GM18520 (cell line): ENCODE data around the gene INSL3.
"Not testable (repeated sequence)": the region's sequence is repeated elsewhere in the genome, so short reads cannot be mapped to it uniquely, and the experiment has no call there.

Experiments
- ATAC-seq: cut with Tn5 transposase; IDR thresholded peaks from one replicate; pipeline ENCODE4 v1.9.1; 2021; ENCODE audit not compliant: unreplicated experiment

The INSL3 gene

DNA sequence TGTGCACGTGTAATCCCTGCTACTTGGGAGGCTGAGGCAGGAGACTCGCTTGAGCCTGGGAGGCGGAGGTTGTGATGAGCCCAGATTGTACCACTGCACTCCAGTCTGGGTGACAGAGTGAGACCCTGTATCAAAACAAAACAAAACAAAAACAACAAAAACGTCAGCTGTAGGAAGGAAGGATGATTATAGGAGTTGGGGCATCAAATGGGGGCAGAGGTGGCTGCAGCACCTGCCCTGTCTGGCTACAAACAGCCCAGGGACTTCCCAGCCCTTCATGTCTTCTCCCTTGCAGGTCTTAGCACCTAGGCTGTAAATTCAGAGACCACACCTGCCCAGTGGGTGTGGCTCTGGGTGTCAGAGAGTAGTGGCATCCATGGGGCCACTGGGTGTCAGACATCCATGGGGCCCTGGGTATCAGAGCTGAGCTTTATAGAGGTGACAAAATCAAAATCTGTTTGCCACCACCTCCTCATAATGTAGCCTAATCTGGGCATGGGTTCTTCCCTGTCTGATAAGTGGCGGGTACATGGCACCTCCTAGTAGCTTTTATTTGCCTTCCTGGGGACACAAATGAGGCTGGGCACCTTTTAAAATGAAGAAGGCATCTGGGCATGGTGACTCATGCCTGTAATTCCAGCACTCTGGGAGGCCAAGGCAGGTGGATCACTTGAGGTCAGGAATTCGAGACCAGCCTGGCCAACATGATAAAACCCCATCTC, 31.1 kb downstream of the INSL3 start:
- ATAC-seq, result no peak

DNA sequence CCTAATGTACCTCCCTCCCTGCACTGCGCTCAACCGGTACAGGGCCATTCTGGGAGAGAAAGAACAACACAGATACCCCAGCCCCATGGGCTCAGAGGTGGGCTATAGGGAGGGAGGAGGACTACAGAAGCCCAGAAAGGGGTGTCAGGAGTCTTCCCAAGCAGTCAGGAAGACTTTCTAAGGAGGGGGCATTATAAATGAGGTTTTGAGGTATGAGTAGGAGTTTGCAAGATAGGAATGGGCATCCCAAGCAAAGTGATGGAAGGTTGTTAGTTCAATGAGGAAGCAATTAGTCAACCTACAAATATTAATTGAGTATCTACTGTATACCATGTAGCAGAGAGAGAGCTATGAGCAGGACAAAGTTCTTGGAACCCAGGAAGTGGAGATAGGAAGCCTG, 32.7 kb downstream of the INSL3 start:
- no peak for ATAC-seq

DNA sequence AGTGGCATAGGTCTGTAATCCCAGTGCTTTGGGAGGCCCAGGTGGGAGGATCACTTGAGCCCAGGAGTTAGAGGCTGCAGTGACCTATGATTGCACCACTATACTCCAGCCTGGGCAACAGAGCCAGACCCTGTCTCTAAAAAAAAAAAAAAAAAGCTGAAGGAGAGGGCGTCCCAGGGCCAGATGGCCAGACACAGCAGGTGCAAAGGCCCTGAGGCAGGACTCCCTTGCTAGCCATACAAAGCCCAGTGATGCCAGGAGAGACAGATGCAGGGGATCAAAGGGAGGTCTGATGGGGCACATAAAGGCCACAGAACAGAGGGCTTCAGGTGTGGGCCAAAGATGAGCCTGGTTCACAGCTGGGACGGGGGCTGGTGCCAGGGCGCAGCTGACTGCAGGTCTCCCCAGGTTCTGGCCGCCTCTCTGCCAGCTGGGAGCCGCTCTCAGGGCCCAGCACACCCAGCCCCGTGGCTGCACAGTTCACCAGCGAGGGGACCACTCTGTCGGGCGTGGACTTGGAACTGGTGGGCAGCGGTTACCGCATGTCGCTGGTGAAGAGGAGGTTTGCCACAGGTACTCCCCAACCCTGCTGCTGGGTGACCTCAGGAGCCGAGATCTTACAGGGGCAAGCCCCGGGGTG, 33.9 kb downstream of the INSL3 start:
- ATAC-seq, result no peak

DNA sequence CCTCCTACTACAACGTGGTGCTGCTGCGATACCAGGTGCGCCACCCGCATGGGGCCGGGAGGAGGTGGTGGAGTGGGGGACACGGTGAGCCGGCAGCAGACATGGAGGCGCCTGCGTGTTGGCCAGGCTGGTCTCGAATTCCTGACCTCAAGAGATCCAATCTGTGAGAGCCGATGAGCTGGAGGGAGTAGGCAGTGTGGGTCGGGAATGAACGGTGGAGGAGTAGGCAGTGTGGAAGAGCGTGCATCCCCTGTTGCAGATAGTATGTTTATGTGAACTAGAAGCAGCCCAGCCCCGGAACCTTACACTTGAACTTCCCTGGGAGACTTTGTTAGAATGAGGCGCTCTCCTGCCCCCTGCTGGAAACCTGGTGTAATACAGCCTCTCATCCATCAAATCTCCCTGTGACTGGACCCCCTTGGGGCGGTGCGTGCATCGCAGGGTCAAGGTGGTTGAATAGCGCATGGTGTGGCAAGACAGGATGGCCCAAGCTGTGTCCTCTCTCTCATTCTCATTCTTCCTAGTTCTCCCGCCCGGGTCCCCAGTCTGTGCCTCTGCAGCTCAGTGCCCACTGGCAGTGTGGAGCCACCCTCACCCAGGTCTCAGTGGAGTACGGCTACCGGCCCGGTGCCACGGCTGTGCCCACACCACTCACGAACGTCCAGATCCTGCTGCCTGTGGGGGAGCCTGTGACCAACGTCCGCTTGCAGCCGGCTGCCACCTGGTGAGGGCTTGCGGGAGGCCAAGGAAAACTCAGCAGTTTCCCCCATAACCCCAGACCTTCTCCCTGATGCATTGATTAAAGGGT, 36.9 kb downstream of the INSL3 start:
- ATAC-seq, result no peak

DNA sequence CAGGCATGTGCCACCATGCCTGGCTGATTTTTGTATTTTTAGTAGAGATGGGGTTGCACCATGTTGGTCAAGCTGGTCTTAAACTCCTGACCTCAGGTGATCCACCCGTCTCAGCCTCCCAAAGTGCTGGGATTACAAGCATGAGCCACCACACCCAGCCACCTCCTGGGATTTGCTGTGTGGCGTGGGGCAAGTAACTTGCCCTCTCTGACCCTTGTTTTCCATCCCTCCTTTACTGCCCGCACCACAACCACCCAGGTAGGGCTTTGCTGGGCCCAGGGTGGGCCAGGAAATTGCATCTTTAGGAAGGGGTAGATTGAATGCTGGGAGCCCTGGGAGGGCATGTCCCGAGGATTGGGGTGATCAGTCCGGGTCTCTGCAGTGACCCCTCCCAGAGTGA, 37.6 kb downstream of the INSL3 start:
- ATAC-seq, result not testable (repeated sequence)

DNA sequence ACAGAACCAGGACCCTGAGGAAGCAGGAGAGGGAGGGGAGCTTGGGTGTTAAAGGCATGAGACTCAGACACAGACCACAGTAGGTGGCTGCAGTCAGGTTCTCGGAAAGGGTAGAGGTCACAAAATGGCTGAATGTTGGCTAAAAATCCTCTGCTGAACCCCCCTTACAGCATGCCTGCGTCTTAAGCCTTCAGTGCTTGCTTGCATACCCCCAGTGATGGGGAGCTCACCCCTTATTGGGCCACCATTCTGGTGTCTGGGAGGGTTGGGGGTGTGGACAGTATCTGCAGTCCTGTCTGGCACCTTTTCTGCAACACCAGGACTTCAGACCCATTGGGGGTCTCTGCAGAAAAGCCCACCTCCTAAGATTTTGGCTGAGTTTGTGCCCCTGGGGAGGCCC, 40.5 kb downstream of the INSL3 start:
- ATAC-seq, result no peak

DNA sequence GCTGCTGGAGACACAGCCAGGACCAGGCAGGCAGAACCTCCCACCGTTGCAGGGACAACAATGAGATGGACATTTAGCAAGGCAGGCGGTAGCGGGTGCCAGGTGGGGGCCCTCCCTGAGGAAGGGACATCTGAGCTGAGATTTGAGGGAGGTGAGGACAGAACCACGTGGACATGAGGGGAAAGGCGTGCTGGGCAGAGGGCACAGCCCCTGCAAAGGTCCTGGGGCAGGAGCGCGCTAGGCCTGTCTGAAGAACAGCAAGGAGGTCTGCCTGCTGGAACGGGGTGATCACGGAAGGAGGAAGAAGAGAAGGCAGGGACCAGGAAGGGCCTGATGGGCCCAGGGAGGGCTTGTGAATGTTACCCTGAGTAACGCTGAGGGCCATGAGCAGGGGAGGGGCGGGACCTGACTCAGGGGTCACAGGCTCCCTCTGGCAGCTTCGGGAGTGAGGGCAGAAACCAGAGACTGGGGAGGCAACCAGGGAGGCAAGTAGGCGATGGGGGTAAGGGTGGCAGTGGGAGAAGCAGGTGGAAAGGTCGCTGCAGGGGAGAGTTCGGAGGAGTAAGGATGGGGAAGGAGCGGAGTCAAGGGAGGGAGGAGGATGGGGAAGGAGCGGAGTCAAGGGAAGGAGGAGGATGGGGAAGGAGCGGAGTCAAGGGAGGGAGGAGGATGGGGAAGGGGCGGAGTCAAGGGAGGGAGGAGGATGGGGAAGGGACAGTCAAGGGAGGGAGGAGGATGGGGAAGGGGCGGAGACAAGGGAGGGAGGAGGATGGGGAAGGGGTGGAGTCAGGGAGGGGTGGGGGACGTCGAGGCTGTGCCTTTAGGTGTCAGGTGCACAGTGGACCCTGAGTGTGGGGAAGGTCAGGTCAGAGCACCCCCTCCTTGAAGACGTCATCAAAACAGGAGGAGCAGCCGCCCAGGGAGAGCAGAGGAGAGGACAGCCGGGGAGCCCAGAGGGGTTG, 42.1 kb downstream of the INSL3 start:
- no peak for ATAC-seq

DNA sequence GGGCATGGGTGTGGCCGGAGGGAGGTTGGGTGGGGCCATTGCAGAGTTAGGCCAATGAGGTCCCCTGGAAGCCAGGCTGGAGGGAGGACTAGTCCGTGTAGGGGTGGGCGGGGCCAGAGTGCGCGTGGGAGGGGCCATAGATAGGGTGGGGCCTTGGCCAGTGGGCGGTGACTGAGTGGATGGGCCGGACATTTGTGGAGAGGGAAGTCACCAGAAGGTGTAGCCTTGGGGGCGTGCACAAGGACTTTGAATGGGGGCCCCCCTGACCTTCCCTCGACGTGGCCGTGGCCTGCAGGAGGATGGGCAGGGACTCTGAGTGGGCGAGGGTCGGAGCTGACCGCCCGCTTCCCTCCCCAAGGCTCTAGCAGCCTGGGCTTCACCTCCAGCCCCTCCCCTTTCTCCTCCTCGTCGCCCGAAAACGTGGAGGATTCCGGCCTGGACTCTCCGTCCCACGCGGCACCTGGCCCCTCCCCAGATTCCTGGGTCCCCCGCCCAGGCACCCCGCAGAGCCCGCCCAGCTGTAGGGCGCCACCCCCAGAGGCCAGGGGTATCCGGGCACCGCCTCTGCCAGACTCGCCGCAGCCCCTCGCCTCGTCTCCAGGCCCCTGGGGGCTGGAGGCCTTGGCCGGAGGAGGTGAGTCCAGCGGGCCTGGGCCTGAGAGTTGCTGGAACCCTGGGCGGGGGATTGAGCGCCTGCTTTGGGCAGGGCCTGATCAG, 42.9 kb downstream of the INSL3 start:
- ATAC-seq, result no peak

DNA sequence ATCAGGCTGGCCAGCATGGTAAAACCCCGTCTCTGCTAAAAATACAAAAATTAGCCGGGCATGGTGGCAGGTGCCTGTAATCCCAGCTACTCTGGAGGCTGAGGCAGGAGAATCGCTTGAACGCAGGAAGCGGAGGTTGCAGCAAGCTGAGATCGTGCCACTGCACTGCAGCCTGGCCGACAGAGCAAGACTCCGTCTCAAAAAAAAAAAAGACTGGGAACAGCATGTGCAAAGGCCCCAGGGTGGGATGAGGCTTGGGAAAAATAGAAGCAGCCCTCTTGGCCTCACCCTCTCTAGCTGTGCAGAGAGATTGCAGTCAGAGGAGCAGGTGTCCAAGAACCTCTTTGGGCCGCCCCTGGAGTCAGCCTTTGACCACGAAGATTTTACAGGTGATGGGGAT, 43.5 kb downstream of the INSL3 start:
- ATAC-seq, result not testable (repeated sequence)

DNA sequence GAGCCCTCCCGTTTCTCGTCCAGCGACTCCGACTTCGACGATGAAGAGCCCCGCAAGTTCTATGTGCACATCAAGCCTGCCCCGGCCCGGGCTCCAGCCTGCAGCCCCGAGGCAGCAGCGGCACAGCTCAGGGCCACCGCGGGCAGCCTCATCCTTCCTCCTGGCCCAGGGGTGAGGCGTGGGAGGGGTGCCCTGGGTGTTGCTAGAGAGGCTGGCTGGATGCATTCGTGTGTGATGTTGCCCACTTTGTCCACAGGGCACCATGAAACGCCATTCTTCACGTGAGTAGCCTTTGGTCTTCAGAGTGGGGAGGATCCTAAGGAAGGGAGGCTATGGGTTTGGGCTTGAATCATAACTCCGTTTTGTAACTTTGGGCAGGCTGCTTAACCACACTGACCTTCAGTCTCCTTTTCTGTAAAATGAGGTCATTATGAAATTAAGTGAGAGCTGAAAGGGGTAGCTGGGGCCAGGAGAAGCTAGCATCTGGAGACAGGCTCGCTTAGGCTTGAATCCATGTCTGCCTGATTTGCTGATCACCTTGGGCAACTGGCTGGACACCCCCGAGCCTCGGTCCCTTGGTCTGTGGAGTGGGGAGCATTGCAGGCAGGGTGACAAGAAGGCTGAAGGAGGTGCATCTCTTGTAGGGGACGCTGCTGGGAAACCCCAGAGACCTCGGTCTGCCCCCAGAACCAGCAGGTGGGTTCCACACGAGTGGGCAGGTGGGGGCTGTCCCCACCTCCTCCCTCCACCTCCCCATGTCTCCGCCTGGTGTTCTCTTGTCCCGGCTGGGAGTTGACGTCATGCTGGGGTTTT, 45.1 kb downstream of the INSL3 start:
- ATAC-seq, result peak; percentile 60

DNA sequence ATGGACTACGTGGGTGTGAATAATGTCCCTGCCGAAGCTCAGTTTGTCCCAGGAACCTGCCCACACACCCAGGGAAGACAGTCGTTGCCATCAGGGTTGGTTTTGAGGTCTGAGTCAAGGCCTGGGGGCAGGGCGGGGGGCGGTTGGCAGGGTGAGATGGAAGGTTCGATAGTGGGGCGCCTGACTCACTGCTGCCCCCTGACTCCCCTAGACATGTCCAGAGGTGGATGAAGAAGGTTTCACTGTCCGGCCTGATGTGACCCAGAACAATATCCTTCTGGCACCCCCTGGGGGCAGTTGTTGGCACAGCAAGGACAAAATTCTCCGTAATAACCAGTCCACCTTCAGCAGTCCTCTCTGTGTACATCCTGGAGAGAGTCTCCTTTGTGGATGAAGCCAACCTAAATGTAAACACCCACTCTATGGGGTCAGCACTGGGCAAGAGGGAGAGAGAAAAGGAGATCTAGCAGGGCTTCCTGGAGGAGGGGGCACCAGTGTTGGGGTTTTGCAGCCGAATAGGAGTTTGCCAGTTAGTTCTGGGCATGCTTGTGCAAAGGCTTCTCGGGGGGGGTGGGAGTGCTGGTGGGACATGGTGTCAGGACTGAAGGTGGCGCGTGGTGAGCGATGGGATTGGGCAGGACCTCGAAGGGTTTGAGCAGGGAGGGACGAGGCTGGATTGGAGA, 45.9 kb downstream of the INSL3 start:
- ATAC-seq, result no peak

DNA sequence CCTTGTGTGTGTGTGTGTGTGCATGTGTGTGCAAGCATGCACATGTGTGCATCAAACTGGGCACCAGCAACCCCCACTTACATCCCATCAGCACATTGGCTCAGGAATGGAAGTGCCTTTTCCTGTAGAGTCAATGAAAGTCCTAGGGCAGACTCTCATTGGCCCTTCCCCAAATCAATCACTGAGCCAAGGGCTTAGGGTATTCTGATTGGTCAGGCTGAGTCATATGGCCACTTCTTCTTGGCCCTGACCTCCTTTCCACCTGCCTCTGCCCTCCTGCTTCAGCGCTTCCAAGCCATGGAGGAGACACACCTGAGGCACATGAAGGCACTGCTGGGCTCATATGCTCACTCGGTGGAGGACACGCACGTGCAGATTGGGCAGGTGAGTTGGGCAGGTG, 49.1 kb downstream of the INSL3 start:
- ATAC-seq, result no peak

DNA sequence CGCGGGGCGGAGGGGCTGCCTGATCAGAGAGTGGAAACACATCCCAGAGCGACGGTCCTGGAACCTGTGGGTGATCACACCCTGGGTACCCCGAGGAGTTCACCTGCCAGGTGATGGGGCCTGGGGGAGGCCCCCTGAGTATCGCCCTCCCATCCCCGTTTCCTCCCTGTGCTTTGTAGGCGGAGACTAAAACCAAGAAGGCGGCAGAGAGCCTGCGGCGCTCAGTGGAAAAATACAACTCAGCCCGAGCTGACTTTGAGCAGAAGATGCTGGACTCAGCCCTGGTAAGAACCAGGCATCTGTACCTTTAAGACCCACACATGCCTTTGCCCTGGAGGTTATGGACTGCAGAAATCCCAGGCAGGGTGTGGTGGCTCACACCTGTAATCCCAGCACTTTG, 50.7 kb downstream of the INSL3 start:
- ATAC-seq, result no peak

DNA sequence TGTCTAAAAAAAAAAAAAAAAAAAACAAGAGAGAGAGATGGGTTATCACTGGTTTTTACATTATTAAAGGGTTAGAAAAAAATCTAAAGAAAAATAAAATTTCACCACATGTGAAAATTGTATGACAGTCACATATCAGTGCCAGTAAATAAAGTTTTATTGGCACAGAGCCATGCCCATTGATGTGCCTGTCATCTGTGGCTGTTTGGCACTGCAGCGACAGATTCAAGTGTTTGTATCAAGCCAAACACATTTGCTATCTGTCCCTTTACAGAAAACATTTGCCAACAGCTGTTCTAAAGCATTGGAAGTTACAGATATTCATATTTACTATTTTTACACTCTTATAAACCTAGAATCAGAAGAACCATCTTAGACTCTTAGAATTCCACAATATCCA, 53.8 kb downstream of the INSL3 start:
- ATAC-seq, result no peak

DNA sequence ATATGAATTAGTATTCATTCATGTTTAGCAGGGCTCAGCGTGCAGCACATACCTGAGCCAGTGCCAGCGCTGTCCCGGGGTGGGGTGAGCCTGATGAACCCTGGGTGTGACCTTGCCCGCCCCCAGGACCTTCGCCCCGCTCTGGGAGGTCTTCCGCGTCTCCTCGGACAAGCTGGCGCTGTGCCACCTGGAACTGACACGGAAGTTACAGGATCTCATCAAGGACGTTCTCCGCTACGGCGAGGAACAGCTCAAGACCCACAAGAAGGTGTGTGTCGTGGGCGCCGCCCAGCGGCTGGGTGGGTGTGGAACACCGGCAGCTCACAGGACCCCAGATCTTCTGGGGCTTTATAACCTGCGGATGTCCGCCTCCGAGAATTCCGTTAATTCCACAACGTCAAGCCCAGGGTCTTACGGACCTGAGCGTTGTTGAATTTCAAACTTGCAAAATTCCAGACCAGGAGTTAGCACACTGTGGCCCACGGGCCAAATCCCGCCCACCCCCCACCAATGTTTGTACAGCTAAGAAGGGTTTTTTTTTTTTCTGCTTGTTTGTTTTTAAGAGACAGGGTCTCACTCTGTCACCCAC, 54.7 kb downstream of the INSL3 start:
- ATAC-seq, result no peak
